Activated T-cell treated with anti-CD3 and anti-CD28 coated beads for 24 hours (primary cell): Measurements from ENCODE around the gene LOXL3.
"Not testable (repeated sequence)": the region's sequence is repeated elsewhere in the genome, so short reads cannot be mapped to it uniquely, and the experiment has no call there.

ENCODE experiments used
- DNase-seq: peaks from one replicate; pipeline ENCODE4 v3.0.0-alpha.2; 2020; ENCODE audit warnings: low read depth

The LOXL3 gene

GRCh38 chr2:74488643-74489481 is 64.9 kb downstream of the LOXL3 start:
- no peak for DNase-seq

- DNase-seq = no peak
Measured at GRCh38 chr2:74486141-74486540, 67.6 kb downstream of the LOXL3 start.

GRCh38 chr2:74483675-74484164 is 70.0 kb downstream of the LOXL3 start:
- DNase-seq = not testable (repeated sequence)

- peak; percentile 90 for DNase-seq
Measured at GRCh38 chr2:74482801-74483674, 70.7 kb downstream of the LOXL3 start, which contains the start of the genes CCDC142 and TTC31. TSS of gene CCDC142 (minus strand) at chr2:74482998. CDS start at chr2:74482837, 161 bp downstream. TSS of gene TTC31 (plus strand) at chr2:74483081. CDS start at chr2:74483096, 15 bp downstream.
